HS-5 (cell line): ENCODE measurements around the gene BCL2L1.
"Not testable (repeated sequence)": the region's sequence is repeated elsewhere in the genome, so short reads cannot be mapped to it uniquely, and the experiment has no call there.

ENCODE experiments used
- DNase-seq: peaks from one replicate; pipeline ENCODE4 v3.0.0-alpha.2; 2012; ENCODE audit warnings: low read depth

BCL2L1 gene

DNA sequence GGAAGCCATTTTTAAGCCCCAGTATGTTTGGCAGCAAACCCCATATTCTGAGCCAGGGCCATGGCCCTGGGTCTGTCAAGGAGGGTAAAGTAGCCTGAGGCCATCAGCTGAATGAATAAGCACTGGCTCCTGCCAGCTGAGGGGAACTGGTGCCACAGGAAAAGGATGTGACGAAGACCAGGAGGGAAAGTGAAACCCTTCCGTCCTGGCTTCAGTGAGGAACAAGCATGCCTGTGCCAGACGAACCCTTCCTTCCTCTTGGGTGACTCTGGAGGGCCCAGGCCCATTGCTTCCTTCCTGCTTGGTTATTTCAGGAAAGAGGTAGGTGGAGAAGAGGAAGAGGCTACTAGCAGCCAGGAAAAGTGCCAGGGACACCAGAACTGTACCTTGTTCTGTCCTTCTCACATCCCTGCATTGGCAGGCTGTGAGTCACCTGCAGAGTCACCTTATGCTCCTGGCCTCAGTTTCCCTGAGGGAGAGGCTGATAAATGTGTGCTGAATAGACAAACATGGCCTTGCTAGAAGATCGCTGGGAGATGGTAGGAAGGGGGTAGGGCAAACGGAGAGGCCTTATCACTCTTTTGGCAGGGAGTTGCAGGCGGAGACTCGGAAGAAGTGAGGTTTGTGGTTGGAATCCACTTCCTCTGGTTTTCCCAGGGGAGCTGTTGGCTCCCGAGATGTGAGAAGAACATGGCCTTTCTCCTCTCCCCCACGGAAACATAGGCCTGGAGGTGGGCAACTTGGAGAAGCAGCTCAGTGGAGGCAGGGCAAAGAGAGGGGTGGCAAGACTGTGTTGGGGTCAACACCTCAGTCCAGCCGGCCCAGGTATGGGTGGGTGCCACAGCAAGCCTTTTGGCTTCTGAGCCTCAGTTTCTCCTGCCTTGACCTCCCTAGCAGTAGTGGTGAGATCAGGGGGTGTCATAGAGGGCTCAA, 47.5 kb downstream of the BCL2L1 start:
- peak; percentile 68 for DNase-seq

DNA sequence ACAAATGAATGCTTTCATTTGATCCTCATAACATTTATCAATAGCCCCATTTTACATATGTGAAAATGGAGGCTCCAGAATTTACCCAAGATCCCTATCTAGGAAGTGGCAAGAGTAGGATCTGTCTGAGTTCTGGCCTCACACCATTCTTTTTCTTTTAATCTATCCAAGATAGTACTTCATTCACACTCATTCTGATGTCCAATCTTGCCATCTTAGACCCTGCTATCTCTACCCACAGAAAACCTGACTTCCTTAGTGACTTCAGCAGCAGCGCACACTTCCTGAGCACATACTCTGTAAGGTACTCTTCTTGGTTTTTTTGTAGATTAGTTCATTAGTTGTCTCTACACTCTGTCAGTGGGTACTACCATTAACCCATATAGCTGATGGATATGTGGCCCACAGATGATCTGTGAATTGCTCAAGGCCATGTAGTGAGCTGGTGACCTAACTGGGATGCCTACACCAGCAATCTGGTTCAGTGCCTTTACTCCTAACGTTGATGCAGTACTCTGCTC, 48.7 kb downstream of the BCL2L1 start:
- DNase-seq, result no peak

DNA sequence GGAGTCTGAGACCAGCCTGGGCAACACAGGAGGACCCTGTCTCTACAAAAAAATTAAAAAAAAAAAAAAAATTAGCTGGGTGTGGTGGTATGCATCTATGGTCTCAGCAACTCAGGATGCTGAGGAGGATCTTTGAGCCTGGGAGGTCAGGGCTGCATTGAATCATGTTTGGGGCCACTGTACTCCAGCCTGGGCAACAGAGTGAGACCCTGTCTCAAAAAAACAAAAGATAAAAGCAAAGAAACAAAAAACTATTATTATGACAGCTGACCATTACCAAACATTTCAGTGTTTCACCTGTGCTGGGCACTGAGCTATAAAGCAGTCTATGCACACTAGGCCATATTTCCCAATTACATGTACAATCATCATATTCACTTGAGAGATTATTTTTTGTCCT, 49.2 kb downstream of the BCL2L1 start:
- DNase-seq, result no peak

DNA sequence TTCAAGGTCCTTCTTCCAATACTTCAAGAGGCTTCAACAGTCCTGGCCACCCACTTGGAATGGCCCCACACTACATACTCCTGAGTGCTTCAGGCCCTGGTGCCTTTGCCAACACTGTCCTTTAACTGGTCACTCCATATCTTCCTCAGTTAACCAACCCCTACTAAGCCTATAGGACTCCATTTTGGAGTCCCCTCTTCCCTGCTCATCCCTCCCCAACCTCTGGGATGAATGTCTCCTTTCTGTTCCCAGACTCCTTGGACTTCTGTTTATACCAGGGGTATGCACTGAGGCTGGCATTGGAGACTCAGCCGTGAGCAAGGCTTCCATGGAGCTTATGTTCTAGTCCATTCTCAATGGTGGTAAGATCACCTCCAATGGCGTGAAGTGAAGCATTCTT, 51.3 kb downstream of the BCL2L1 start:
- DNase-seq, result no peak

DNA sequence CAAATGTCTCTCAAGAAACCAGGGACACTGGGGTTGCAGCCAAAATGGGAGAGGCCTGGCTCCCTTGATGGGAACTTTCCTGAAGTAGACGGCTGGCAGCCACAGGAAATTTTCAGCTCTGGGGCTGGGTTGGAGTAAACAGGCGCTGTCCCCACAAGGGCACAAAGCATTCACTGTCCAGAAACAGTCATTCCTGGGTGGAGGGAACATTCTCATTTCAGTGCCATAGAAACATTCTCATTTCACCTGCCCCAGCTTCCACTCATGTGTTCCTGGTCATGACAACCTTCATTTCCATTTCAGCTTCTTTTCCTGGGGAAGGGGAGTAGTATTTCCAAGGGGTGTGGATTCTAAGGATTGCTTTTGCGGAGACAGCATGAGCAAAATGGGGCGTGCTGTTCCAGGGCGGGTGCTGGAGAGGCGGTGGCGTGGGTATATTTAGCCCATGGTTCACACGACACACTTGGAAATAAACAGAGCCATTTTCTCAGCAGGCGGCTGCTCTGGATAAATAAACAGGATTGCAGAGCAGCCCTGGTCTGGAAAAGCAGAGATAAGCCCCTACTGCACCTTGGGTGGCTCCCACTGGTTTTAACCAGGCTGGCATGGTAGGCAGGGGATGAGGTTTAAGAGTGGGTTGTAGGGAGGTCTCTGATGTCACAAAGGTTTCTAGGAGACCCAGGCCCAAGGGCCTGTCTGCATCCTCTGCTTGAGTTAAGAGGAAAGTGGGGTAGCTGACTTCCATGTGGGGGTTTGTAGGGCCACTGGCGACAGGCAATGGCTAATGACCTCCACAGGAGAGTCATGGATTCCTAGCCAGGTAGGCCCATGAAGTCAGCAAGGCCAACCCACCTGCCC, 52.1 kb downstream of the BCL2L1 start:
- DNase-seq, result no peak

DNA sequence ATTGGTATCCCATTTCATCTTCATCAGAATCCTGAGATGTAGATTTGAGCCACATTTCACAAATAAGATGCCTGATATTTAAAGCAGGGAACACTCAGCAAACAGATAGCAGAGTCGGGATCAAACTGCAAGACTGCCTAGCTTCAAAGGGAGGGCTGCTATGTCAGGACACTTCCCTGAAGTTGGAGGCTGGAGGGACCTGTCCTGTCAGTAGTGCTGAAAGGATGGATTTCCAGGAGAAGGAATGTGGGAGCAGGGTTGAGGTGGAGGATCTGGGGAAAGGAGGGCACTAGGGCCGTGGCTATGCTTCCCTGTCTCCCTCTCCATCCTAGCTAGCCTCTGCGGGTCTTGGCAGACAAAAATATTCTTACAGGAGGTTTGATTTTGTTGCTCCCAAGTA, 52.8 kb downstream of the BCL2L1 start:
- no peak for DNase-seq

DNA sequence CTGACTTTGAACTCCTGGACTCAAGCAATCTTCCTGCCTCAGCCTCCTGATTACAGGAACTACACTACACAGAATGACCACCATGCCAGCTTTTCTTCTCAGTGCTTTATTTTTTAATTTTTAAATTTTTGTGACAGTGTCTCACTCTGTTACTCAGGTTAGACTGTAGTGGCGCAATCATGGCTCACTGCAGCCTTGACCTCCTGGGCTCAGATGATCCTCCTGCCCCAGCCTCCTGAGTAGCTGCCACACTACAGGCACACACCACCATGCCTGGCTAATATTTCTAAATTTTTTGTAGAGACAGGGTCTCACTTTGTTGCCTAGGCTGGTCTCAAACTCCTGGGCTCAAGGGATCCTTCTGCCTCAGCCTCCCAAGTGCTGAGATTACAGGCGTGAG, 53.7 kb downstream of the BCL2L1 start:
- not testable (repeated sequence) for DNase-seq

DNA sequence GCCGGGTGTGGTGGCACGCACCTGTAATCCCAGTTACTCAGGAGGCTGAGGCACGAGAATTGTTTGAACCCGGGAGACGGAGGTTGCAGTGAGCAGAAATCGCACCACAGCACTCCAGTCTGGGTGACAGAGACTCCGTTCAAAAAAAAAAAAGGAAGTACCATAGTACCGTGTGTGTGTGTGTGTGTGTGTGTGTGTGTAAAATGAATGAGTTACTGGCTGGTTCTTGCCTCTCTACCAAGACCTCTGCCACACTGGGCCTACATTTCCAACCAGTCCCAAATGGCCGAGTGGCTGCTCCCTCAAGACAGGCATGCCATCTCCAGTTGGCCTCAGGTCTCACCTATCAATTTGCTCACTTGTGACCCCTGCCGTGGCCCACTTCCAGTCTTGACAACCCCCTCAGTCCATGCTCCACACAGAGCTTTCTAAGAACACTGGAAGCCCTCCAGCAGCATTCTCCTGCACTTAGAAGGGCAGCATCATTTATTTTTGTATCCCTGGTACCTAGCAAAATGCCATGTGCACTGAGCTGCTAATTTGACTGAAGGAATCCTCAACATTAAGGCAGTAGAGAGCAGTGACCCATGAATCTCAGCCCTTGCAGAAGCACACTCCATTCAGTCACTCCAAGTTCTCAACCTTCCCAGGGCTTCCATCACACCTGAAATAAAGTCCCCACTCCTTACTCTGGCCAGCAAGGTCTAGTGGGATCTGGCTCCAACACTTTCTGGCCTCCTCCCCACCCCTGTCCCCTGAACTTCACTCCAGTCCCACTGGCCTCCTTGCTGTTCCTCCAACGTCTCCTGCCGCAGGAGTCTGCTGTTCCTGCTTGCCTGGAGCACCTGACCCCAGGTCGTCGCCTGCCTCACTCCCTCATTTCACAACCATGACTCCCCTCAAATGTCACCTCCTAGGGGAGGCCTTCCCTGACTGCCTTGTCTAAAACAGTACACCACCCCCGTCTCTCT, 55.1 kb downstream of the BCL2L1 start:
- no peak for DNase-seq

DNA sequence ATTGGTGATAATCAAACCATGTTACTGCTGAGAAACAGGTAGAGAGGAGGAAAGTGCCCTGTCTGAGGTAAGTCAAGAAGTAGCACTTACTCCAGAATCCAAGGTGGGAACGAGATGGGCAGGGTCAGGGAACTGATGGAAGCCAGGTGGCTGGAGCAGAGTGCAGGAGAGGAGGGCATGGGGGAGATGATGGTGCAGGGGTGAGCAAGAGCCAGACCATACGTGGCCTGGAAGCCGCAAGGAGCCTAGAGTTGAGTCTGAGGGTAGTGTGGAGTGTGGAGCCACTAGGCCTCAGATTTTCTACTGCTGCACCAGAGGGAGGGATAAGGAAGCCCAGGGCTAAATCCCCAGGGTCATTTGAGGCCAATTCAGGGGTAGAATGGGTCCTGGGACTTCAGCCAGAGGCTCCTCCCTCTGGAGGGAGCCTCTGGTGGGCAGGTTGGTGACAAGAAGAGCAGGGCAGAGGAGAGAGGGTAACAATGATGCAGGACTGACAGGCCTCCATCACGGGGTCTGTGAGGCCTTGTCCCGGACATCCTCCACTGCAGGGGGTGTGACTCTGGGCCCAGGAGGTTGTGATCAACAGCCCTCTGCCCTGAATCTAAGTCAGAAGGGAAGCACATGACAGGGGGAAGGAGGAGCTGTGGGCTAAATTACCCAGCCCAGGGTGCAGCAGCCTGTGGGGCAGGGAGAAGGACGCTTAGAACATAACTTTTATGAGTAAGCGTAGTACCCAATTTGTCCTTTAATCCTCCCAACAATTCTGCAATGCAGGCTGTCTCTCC, 56.2 kb downstream of the BCL2L1 start:
- DNase-seq, result no peak

DNA sequence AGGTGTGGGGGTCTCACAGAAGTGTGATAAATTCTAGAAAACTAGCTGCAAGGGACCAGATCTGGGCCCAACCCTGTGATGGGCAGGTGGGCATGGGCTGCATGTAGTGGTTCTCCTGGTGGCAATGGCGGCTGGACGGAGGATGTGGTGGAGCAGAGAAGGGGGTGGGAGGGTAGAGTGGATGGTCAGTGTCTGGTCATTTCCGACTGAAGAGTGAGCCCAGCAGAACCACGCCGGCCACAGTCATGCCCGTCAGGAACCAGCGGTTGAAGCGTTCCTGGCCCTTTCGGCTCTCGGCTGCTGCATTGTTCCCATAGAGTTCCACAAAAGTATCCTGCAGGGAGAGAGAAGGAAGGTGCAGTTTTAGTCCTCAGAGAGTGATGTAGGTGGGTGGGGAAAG, 56.9 kb downstream of the BCL2L1 start:
- DNase-seq, result no peak

DNA sequence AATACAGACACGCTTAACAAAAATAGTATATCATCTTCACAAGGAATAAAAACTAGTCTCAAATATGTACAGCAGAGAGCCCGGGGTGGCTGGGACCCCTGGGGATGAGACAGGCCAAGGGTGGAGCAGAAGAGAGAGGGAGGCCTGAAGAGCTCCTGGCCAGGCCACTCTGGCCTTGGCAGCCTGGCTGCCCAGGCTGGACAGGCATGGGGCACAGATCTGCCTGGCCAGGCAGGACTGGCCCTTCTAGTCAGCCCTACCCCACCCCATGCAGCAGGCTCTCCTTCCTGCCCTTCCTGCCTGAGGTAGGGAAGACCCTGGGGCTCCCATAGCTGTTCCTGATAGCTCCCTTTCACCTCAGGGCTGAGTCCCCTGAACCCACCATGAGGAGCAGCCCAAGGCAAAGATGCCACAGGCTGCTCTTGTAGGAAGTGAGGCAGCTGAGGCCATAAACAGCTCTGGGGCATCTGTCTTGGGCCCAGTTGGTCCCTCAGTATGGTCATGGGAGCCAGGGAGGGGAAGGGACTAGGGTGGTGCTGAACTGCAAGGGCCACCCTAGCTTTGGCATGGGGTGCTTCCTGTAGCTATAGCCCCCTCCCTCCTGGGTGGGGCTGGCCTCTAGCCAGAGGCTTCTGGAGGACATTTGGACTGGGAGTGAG, 57.8 kb downstream of the BCL2L1 start:
- DNase-seq, result no peak

DNA sequence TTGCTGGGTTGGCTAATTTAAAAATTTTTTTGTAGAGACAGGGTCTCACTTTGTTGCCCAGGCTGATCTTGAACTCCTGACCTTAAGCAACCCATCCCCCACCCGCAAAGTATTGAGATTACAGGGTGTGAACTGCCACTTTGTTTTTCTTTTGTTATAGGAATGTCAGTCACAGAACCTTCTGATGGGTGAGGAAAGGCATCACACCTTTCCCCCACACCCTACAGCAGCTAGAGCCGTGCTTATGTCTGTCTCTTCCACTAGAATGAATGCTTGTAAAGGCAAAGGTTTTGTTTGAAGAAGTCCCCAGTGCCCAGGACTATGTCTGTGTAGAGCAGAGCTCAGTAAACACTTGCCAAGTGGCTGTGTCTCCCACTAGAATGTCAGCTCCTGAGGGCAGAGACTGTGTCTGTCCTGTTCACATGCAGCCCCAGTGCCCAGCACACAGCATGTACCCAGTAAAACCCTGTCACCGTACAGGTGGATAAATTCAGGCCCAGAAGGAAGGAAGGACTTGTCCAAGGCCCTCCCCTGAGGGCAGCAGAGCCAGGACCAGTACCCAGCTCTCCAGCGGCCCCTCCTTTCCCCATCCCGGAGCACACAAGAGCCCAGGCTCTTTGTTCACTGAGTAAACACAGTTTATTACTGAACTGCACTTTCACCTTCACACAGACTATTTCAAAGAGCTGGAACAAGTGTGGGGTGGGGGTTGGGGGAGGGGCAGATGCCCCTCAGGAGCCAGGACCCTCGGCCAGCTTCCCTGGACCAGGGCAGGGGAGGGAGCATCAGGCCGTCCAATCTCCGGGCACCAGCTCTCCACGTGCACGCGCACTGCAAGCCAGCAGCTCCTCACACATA, 58.6 kb downstream of the BCL2L1 start:
- no peak for DNase-seq

DNA sequence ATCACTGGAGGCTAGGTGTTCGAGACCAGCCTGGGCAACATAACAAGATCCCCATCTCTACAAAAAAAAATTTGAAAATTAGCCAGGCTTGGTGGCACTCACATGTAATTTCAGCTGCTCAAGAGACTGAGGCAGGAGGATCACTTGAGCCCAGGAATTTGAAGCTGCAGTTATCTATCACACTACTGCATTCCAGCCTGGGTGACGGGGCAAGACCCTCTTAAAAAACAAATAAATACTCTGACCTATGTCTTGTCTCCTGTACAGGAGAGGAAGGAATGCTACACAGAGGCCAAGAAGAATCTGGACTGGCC, 59.2 kb downstream of the BCL2L1 start:
- DNase-seq, result no peak

DNA sequence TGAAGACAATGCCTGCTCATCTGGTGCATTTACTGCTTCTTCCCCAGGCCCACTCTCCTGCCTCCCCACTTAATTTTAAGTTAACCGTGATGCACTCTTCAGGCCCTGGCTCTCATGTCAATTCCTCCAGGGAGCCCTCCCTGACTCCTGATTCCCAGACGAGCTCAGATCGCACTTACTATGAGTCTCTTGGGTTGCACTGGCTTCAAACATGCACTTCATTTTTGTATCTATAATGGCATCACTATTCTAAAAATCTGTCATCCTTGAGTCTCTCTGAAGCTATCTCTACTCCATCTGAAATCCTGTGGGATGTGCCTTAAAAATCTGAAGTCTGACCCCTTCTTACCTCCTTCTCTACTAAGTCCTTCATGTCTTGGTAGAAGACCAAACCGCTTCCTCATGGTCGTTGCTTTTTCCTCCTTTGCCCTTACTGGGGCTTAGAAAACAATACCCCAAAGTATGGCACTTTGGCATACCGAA, 60.3 kb downstream of the BCL2L1 start:
- DNase-seq, result no peak

DNA sequence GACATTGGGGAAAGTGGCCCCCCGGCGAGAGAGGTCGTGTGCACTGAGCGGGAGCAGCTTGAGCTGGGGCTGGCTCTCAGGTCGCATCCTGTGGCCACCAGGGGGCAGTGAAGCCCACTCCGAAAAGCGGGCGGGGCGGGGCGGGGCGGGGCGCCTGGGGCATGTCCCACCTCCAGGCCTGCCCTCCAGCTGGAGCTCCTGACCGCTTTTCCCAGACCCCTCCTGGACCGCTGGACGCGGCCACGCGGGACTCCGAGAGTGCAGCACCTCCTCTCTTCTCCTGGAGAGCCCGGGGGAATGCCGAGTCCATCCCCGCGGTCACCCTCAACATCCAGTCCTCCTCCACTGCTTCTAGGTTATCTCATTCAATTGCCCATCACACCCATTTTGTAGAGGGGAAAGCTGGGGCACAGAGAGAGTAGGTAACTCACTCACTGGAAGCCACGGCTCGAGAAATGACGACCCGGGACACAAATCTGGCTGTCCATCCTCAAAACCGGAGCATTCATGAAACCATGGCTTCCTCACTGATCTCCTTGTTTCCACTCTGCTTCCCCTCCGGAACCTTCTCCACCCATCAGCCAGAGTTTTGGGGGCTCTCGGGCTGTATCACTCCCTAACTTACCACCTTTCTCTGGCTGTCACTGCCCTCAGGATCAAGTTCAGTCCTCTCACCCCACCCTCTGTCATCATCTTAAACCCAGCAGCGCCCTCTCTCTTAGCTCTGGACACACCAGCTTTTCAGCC, 60.9 kb downstream of the BCL2L1 start:
- DNase-seq, result no peak

DNA sequence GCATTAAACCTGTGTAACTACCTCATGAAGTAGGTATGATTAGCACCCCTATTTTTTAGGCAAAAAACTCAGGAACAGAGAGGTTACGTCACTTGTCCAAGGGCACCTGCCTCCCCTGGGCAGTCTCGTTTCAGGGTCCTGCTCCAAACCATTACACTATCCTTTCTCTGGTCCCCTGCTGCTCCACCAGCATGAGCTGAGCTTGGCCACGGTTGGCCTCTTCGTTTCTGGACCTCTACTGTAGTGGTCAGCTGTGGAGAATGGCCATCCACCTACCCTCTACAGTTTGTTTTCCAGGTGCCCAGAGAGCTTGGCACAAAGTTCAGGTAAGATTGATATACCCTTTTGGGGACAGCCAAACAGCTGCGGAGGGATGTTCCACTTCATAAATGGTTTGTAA, 68.1 kb downstream of the BCL2L1 start:
- no peak for DNase-seq

DNA sequence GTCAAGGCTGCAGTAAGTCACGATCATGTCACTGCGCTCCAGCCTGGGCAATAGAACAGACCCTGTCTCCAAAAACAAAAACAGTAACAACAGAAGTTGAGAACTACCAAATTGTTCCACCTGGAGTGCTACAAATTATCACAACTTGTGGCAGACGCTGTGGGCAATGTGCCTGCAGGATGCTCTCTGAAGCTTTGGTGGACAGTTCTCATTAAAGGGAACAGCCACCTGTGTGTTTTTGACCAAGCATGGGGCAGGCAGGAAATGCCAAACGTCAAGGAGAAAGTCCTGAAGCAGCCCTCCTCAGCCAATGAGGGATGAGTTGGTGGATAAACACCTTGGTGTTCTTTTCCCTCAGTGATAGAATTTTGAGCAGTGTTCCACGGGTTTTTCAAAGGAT, 69.1 kb downstream of the BCL2L1 start:
- no peak for DNase-seq

DNA sequence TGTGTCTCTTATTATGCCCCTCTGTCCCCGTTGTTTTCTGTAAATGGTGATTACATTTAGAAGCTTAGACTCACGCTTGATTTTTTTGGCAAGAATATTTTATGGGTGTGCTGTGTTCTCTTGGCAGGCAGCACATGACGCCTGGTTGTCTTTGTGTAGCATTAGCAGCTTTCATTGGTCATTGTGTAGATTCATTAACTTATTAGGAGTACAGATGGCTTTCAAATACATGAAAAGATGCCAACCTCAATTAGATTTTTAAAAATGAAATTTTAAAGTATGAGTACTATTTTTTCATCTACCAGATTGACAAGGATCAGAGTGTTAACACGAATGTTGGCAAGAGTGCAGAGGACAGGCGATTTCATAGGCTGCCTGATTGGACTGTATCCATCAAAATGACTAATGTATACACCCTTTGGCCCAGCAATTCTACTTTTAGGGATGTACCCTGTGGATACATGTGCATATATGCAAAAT, 69.7 kb downstream of the BCL2L1 start:
- peak; percentile 28 for DNase-seq
